Lower leg skin (tissue), 4 donors: ENCODE data around the gene CARD11. TPM values are rescaled to one million over a fixed set of nuclear protein-coding genes. Genes with fewer than 3 reads are reported as not detected.
A peak's percentile ranks its signal among the peaks of the same experiment; 100 is the strongest.

ENCODE experiments used
- DNase-seq, 2 donors: peaks; one replicate each; pipeline ENCODE4 v3.0.0-alpha.2; 2019; ENCODE audit warnings: low spot score in 2 of 2
- H3K4me3 ChIP-seq: fragments of 200-600 bp; sonication (generic); 2 replicates; pipeline ENCODE4 v1.5.1; 2017; ENCODE audit warnings: mild to moderate bottlenecking, low read depth; ENCODE audit not compliant: poor library complexity, severe bottlenecking
- POLR2A ChIP-seq, 2 donors: fragments of 450-650 bp; IDR thresholded peaks; one replicate each; pipeline ENCODE4 v1.6.1; 2016 to 2017; ENCODE audit warnings: antibody characterized with exemption in 2 of 2, mild to moderate bottlenecking in 1 of 2, moderate library complexity in 1 of 2
- WGBS, 2 donors: methylation state at CpG; one replicate each; pipeline ENCODE4 v1.1.5; 2018; 5-methylcytosine and 5-hydroxymethylcytosine counted together
- intact Hi-C: fragments of 100-400 bp; cut with DNase I; formaldehyde crosslinking; loops from one replicate; pipeline ENCODE4 v1.15.0; 2023; ENCODE audit warnings: low total_unique reads
- total RNA-seq, 4 donors: library from RNA; depleted of rRNA; stranded (reverse); fragments of >200 nt; gene quantifications; one replicate each; pipeline ENCODE4 v1.1.0, GENCODE V29; 2016
- TF ChIP-seq, protein P1 (sequence below), 3 donors: fragments of 450-650 bp; IDR thresholded peaks; one replicate each; pipeline ENCODE4 v1.5.1; 2016; ENCODE audit warnings: antibody characterized with exemption in 3 of 3, mild to moderate bottlenecking in 3 of 3, moderate library complexity in 2 of 3

CARD11 gene
- total RNA-seq, 4 donors from 2014 or later: 0.17 to 0.68 TPM; not detected in 2

DNA sequence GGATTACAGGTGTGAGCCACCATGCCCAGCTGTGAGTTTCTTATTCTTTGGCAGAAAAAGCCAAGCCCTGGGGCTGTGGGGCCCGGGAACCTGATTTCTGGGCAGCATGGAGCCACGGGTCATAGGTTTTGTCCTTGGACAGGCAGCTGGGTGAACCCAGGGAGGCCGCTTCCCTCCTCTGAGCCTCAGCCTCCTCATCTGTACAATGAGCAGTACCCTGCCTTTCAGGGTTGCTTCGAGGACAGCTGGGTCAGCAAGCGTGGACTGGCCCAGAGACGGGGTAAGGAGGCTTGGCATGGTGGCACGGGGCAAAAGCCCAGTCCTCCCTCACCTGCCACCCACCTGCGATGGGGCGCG lies 115.4 kb downstream of the CARD11 start:
- no peak for TF ChIP-seq POLR2A (IDR thresholded peaks at IDR 0.05)
- TF ChIP-seq, protein P1, sequence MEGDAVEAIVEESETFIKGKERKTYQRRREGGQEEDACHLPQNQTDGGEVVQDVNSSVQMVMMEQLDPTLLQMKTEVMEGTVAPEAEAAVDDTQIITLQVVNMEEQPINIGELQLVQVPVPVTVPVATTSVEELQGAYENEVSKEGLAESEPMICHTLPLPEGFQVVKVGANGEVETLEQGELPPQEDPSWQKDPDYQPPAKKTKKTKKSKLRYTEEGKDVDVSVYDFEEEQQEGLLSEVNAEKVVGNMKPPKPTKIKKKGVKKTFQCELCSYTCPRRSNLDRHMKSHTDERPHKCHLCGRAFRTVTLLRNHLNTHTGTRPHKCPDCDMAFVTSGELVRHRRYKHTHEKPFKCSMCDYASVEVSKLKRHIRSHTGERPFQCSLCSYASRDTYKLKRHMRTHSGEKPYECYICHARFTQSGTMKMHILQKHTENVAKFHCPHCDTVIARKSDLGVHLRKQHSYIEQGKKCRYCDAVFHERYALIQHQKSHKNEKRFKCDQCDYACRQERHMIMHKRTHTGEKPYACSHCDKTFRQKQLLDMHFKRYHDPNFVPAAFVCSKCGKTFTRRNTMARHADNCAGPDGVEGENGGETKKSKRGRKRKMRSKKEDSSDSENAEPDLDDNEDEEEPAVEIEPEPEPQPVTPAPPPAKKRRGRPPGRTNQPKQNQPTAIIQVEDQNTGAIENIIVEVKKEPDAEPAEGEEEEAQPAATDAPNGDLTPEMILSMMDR (IDR thresholded peaks at IDR 0.05): no peak
- H3K4me3 ChIP-seq: no peak overlapping the region
- intact Hi-C loops: no loop called here
- 73 to 88% methylated on average over 10 of the region's 10 CpGs for WGBS, 2 donors
- DNase-seq: peak in 1 of 2 donors; percentile 42

DNA sequence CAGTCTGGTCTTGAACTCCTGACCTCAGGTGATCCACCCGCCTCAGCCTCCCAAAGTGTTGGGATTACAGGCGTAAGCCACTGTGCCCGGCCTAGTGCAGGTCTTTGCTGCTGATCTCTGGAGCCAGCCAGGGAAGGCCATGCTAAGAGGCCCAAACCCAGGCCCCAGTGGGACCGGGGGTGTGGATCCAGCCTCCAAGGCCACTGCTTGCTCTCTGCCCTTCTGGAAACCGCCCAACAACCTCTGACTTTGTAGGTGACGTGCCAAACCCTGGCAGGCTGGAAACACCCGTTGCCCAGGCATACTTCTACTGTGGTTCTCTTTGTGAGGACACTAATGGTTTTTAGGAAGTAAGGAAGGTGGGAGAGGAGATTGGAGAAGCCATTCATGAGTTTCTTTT lies 116.1 kb downstream of the CARD11 start:
- WGBS, 2 donors: 76 to 79% methylated on average over 7 of the region's 7 CpGs
- TF ChIP-seq, protein P1 (IDR thresholded peaks at IDR 0.05): no peak
- TF ChIP-seq POLR2A (IDR thresholded peaks at IDR 0.05): no peak
- DNase-seq: peak in 1 of 2 donors; percentile 77
- intact Hi-C loops: no loop called here
- no peak overlapping the region for H3K4me3 ChIP-seq

DNA sequence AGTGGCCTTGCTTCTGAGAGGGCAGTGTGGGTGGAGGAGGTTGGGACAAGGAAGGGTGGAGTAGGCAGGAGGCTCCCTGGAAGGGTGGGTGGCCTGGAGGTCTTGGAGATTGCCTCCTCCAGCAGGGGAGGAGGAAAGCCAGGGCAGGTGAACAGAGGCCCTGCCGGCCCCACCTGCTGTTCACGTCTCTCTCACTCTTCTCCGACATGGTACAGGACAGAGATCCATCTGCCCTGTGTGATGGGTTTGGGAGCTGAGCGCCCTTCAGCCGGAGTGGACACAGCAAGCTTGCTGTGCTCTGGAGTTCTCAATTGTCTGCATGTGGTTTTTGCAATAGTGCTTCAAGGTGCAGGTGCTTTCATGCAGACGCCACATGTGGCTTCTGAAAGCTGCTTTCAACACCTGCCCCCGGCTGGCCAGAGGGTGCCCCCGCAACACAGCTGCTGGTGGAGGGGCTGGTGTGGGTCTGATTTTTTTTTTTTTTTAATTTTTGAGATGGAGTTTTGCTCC lies 116.7 kb downstream of the CARD11 start:
- H3K4me3 ChIP-seq: no peak overlapping the region
- DNase-seq: peak in 1 of 2 donors; percentile 63
- intact Hi-C loops: no loop called here
- 88 to 89% methylated on average over 8 of the region's 8 CpGs for WGBS, 2 donors
- no peak for TF ChIP-seq POLR2A (IDR thresholded peaks at IDR 0.05)
- TF ChIP-seq, protein P1 (IDR thresholded peaks at IDR 0.05): no peak

DNA sequence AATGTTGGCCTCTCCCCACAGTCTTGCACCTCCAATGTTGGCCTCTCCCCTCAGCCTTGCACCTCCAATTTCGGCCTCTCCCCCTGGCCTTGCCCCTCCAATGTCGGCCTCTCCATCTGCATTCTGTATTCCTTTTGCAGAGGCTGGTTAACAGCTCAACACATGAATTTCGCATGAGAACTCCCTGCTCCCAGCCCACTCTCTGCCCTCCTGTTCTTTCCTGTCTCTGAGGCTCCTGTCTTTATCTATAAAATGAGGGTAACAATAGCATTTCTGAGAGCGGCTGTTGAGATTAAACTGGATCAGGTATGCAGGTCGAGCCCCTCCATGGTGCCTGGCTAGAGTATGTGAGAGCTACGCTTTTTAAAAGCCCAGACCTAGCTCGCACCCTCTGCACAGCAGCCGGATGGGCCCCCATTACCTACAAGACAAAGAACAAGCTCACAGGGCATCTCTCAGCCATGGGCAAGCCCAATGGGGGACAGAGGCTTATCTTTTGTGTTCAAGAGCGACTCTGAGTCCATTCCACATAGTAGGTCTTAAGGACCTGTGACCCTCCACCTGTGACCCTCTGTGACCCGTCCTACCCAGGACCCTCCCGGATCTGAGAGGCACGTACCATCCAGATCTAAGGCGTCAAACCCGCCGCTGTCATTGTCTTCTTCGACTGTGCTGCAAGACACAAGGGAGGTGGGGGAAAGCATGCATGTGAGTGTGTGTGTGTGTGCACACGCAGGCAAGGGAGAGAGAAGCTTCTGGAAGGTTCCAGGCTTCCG lies 117.4 kb downstream of the CARD11 start:
- intact Hi-C loops: no loop called here
- TF ChIP-seq POLR2A (IDR thresholded peaks at IDR 0.05): no peak
- TF ChIP-seq, protein P1 (IDR thresholded peaks at IDR 0.05): no peak
- 87 to 88% methylated on average over 18 of the region's 18 CpGs for WGBS, 2 donors
- DNase-seq: peak in 1 of 2 donors; percentile 85
- H3K4me3 ChIP-seq: no peak overlapping the region

DNA sequence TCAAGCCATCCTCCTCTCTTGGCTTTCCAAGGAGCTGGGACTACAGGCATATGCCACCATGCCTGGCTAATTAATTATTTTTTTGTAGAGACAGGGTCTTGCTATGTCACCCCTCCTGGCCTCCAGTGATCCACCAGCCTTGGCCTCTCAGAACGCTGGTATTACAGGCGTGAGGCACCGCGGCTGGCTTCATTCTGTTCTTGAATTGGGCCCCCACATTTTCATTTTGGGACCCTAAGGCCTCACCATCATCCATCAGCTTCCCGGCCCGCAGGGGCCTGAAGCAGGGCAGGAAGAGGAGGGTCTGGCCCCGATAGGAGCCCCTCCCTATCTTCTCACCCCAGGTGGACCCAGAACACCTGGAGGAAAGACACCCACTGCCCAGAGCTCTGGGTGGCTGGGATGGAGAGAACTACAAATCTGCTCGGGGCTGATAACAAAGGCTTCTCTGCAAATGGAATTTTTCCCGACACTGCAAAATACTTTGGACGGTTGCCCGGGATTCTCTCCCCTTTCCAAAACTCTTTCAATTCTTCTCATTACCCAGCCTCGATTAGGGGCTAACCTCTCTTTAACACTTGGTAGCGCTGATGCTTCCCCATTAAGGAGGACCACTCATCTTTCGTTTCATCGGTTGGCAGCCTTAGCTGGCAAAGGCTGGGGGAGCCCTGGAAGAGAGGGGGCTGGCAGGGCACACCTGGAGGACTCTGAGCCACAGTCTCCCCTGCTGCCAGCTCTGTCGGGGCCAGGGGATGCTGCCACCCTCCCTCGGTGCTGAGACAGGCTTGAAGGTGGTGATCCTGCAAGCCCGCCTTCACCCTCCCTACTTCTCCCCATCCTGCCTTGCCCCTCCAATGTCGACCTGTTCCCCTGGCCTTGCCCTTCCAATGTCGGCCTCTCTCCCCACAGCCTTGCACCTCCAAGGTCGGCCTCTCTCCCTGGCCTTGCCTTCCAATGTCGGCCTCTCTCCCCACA lies 118.5 kb downstream of the CARD11 start:
- intact Hi-C loops: no loop called here

More for the DNA sequence above, 118.5 kb downstream of the CARD11 start:
- peak in 1 of 2 donors; percentile 72 for DNase-seq
- 51 to 60% methylated on average over 22 of the region's 22 CpGs for WGBS, 2 donors
- no peak for TF ChIP-seq POLR2A (IDR thresholded peaks at IDR 0.05)
- TF ChIP-seq, protein P1 (IDR thresholded peaks at IDR 0.05): no peak
- no peak overlapping the region for H3K4me3 ChIP-seq
